Measurements from ENCODE around the gene CPED1. TPM values are rescaled to one million over a fixed set of nuclear protein-coding genes. Genes with fewer than 3 reads are reported as not detected.
"Not testable (repeated sequence)": the region's sequence is repeated elsewhere in the genome, so short reads cannot be mapped to it uniquely, and the experiment has no call there.

The CPED1 gene
- total RNA-seq, 1 donor from 2014 or later, result 1.5 TPM

GRCh38 chr7:121180436-121181063 is 192.0 kb downstream of the CPED1 start:
- DNase-seq (ENCODE audit: low read depth, low spot score), result no peak

- DNase-seq (ENCODE audit: low read depth, low spot score), result no peak
These were observed 192.8 kb downstream of the CPED1 start for GRCh38 chr7:121181357-121181756.

GRCh38 chr7:121182281-121182680 is 193.8 kb downstream of the CPED1 start:
- no peak for DNase-seq (ENCODE audit: low read depth, low spot score)

- no peak for DNase-seq (ENCODE audit: low read depth, low spot score)
These were observed 194.4 kb downstream of the CPED1 start for GRCh38 chr7:121182902-121183301.

GRCh38 chr7:121183883-121184282 is 195.4 kb downstream of the CPED1 start:
- DNase-seq (ENCODE audit: low read depth, low spot score), result not testable (repeated sequence)

- no peak for DNase-seq (ENCODE audit: low read depth, low spot score)
These were observed 198.2 kb downstream of the CPED1 start for GRCh38 chr7:121186746-121187145.

GRCh38 chr7:121187222-121187621 is 198.7 kb downstream of the CPED1 start:
- DNase-seq (ENCODE audit: low read depth, low spot score), result no peak

GRCh38 chr7:121187676-121188075 is 199.2 kb downstream of the CPED1 start:
- no peak for DNase-seq (ENCODE audit: low read depth, low spot score)

GRCh38 chr7:121192834-121193233 is 204.3 kb downstream of the CPED1 start:
- DNase-seq (ENCODE audit: low read depth, low spot score), result no peak

GRCh38 chr7:121195010-121195409 is 206.5 kb downstream of the CPED1 start:
- DNase-seq (ENCODE audit: low read depth, low spot score), result no peak

GRCh38 chr7:121195874-121196273 is 207.4 kb downstream of the CPED1 start:
- no peak for DNase-seq (ENCODE audit: low read depth, low spot score)

- no peak for DNase-seq (ENCODE audit: low read depth, low spot score)
These were observed 207.8 kb downstream of the CPED1 start for GRCh38 chr7:121196286-121196685.

GRCh38 chr7:121197455-121197854 is 208.9 kb downstream of the CPED1 start:
- DNase-seq (ENCODE audit: low read depth, low spot score), result no peak

- DNase-seq (ENCODE audit: low read depth, low spot score), result no peak
These were observed 210.0 kb downstream of the CPED1 start for GRCh38 chr7:121198502-121198901.

GRCh38 chr7:121202125-121202524 is 213.6 kb downstream of the CPED1 start:
- no peak for DNase-seq (ENCODE audit: low read depth, low spot score)

- no peak for DNase-seq (ENCODE audit: low read depth, low spot score)
These were observed 214.3 kb downstream of the CPED1 start for GRCh38 chr7:121202834-121203233.

GRCh38 chr7:121204537-121204936 is 216.0 kb downstream of the CPED1 start:
- no peak for DNase-seq (ENCODE audit: low read depth, low spot score)

- no peak for DNase-seq (ENCODE audit: low read depth, low spot score)
These were observed 217.3 kb downstream of the CPED1 start for GRCh38 chr7:121205777-121206176.

- no peak for DNase-seq (ENCODE audit: low read depth, low spot score)
These were observed 222.7 kb downstream of the CPED1 start for GRCh38 chr7:121211253-121211652.

GRCh38 chr7:121212036-121212435 is 223.5 kb downstream of the CPED1 start:
- no peak for DNase-seq (ENCODE audit: low read depth, low spot score)

GRCh38 chr7:121214657-121215056 is 226.1 kb downstream of the CPED1 start:
- no peak for DNase-seq (ENCODE audit: low read depth, low spot score)

- DNase-seq (ENCODE audit: low read depth, low spot score), result no peak
These were observed 230.5 kb downstream of the CPED1 start for GRCh38 chr7:121219026-121219425.

- not testable (repeated sequence) for DNase-seq (ENCODE audit: low read depth, low spot score)
These were observed 232.6 kb downstream of the CPED1 start for GRCh38 chr7:121221108-121221507.

GRCh38 chr7:121228779-121229178 is 240.3 kb downstream of the CPED1 start:
- DNase-seq (ENCODE audit: low read depth, low spot score), result no peak

All from pulmonary artery endothelial cell (primary cell).